GM12872 (cell line): ENCODE results near the gene KRTAP27-1.

Experiments
- CTCF ChIP-seq: IDR thresholded peaks from 3 replicates; pipeline ENCODE4 v1.5.1; 2011; ENCODE audit warnings: low read depth, mild to moderate bottlenecking, low read length, moderate library complexity; ENCODE audit not compliant: insufficient read depth

KRTAP27-1 gene

GRCh38 chr21:30332681-30333080, 4.8 kb downstream of the KRTAP27-1 start:
- TF ChIP-seq CTCF, result no peak

DNA sequence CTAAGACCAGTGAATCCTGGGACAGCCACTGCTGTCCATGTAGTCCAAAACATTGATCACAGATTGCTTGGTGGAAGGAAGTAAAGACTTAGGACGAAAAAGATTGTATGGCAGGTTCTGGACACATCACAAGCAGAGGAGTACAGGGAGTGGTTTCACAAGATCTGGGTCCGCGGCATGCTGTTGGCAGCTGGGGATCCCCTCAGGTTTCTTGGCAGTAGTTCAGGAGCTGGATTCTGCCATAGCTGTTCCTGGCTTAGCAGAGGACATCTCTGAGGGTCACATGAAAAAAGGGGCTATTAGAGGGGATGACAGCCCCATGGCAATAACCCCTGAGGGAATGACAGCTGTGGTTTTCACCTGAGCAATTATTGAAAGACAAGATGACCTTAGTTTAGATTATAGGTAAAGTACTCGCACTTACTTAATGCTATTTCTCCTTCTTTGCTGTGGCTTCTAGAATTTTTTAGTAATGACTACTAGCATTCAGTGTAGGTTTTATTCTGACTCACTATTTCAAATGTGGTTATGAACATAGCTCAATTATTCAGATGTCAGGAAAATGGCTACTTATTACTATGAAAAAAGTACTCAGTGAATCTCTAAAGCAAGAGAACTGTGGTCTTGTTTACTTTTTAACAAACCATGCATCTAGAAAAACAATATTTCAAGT, 8.2 kb downstream of the KRTAP27-1 start:
- no peak for TF ChIP-seq CTCF

- TF ChIP-seq CTCF, result no peak
Measured at GRCh38 chr21:30326390-30326789, 11.1 kb downstream of the KRTAP27-1 start.

GRCh38 chr21:30320215-30320614, 17.3 kb downstream of the KRTAP27-1 start, which contains the start of gene KRTAP26-1:
Gene KRTAP26-1, minus strand, starts transcription at chr21:30320315. Its CDS starts 280 bp downstream, at chr21:30320035.
- no peak for TF ChIP-seq CTCF

DNA sequence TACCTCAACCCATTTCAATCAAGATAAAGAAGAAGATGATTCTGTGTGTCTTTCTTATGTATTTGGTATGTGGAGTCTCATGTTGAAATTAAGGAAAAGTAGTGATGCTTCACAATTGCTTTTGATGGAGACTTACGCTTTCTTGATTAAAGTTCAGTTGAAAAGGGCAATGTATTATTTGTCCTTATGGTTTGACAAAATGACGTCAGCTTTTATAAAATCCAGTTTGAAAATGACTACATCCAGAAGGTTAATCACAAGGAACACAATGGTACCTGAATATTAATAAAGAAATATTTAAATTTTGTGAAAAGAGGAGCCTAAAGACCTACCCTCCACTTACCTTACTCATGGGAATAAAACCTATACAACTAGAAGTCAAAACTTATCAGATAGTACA, 21.8 kb downstream of the KRTAP27-1 start:
- no peak for TF ChIP-seq CTCF

DNA sequence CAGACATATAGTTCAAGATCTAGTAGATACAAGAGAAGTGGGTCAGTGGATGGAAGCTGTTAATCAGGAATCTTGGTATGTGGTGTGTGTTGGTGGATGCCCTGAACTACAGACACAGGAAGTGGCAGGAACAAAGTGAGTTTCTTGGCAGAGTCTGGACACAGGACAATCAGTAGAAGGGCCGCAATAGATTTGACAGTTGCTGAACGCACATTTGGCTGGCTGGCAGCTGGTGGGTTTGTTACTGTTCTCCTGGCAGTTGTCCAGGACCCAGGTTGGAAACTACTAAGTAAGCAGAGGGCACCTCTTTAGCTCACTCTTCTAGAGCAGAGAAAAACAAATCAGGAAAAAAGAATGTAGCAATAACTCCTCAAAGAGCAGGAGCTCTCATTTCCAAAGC, 30.6 kb downstream of the KRTAP27-1 start:
- no peak for TF ChIP-seq CTCF

DNA sequence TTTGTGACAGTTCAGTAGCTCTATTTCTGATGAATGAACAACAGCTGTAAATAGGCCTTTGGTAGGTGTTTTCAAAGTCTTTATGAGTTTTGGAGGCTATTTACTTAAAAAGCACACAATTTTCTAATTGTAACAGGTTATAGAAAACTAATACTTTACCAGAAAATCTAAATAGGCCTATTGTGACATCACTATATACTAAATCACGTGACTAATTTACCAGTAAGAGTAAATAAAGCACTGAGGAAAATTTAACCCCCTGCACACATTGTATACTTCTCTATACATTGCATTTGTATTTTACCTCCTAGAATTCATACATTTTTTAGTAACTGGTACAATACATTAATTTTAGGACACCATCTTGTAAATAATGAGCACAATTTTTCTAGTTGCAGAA, 32.4 kb downstream of the KRTAP27-1 start:
- no peak for TF ChIP-seq CTCF

DNA sequence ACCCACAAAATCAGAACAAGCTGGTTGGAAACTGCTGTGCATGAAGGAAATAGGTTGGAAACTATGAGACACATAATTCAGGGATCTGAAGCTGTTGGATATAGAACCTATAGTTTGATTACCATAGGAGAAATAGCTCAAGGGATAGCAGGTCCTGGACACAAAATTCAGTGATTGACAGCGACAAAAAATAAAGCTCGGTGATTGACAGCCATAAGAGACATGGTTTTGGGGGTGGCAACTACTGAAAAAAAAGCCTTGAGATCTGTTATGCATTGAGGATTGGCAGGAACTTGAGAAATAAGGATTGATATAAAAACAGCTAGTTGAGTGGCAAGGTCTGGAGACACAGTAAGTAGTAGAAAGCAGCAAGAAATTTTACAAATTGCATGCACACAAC, 48.3 kb downstream of the KRTAP27-1 start, which contains the start of gene KRTAP25-1:
KRTAP25-1 (minus strand) TSS at position 300 of the 400 bp plus-strand sequence; CDS start at position 276, 24 bp downstream.
- TF ChIP-seq CTCF, result no peak
